ENCODE data around the gene COA3.

Gene COA3

GRCh38 chr17:42798383-42799380 is at the start of gene COA3, which contains the start of gene CNTD1:
Gene COA3, minus strand, starts transcription at chr17:42798704. Its CDS starts 23 bp downstream, at chr17:42798681.
Gene CNTD1, plus strand, starts transcription at chr17:42798861. Its CDS starts 207 bp downstream, at chr17:42799068.
- DNase-seq, result peak; percentile 88
- ATAC-seq, result peak; percentile 98

GRCh38 chr17:42848093-42848492 is 49.6 kb upstream of the COA3 start:
- DNase-seq (no peak), ATAC-seq (no peak)

- ATAC-seq (no peak), DNase-seq (no peak)
These were observed 48.2 kb upstream of the COA3 start for GRCh38 chr17:42846594-42847280.

GRCh38 chr17:42845918-42846593 is 47.6 kb upstream of the COA3 start:
- DNase-seq, result peak; percentile 73
- ATAC-seq, result peak; percentile 88

- peak; percentile 3 for ATAC-seq
These were observed 47.0 kb upstream of the COA3 start for GRCh38 chr17:42845556-42845917.

GRCh38 chr17:42844761-42845555 is 46.5 kb upstream of the COA3 start:
- DNase-seq (no peak), ATAC-seq (no peak)

More at GRCh38 chr17:42845556-42845917, 47.0 kb upstream of the COA3 start:
- no peak for DNase-seq

- no peak for DNase-seq
- no peak for ATAC-seq
These were observed 45.8 kb upstream of the COA3 start, which contains the start of gene AOC2 for GRCh38 chr17:42844271-42844670. Gene AOC2, plus strand, starts transcription at chr17:42844580. Its CDS starts 47 bp downstream, at chr17:42844627.

GRCh38 chr17:42843358-42843934 is 44.9 kb upstream of the COA3 start:
- ATAC-seq (no peak), DNase-seq (no peak)

- DNase-seq (no peak), ATAC-seq (no peak)
These were observed 43.6 kb upstream of the COA3 start for GRCh38 chr17:42841975-42842685.

- DNase-seq (no peak), ATAC-seq (no peak)
These were observed 37.2 kb upstream of the COA3 start for GRCh38 chr17:42835732-42836131.

GRCh38 chr17:42833767-42834422 is 35.4 kb upstream of the COA3 start:
- ATAC-seq (peak; percentile 1), DNase-seq (no peak)

GRCh38 chr17:42832934-42833766 is 34.6 kb upstream of the COA3 start, which contains the start of gene PSME3:
Gene PSME3, plus strand, starts transcription at chr17:42833397. Its CDS starts 235 bp downstream, at chr17:42833632.
- ATAC-seq, result peak; percentile 87
- DNase-seq, result peak; percentile 94

- peak; percentile 5 for ATAC-seq
- no peak for DNase-seq
These were observed 33.9 kb upstream of the COA3 start for GRCh38 chr17:42832213-42832933.

GRCh38 chr17:42830971-42831370 is 32.5 kb upstream of the COA3 start:
- DNase-seq (no peak), ATAC-seq (no peak)

- DNase-seq (no peak), ATAC-seq (no peak)
These were observed 29.0 kb upstream of the COA3 start for GRCh38 chr17:42827472-42827871.

GRCh38 chr17:42821176-42821575 is 22.7 kb upstream of the COA3 start:
- DNase-seq, result no peak
- no peak for ATAC-seq

GRCh38 chr17:42819939-42820535 is 21.5 kb upstream of the COA3 start:
- ATAC-seq (peak; percentile 42), DNase-seq (peak; percentile 80)

GRCh38 chr17:42818379-42818778 is 19.9 kb upstream of the COA3 start:
- no peak for ATAC-seq
- DNase-seq, result no peak
